Measurements from ENCODE around the gene LMNB1. TPM values are rescaled to one million over a fixed set of nuclear protein-coding genes. Genes with fewer than 3 reads are reported as not detected.
"Not testable (repeated sequence)": the region's sequence is repeated elsewhere in the genome, so short reads cannot be mapped to it uniquely, and the experiment has no call there.

Gene LMNB1
- total and polyA plus RNA-seq, 2 experiments from 2014 or later: 20.1 to 269 TPM

- no peaks in the 10 kb centered on the region for H4K20me1 ChIP-seq (replicated peaks; ENCODE audit: insufficient read depth)
- H3F3A ChIP-seq (replicated peaks; ENCODE audit: low read depth): peaks cover 12% of the 10 kb centered on the region; the same call in 1 of the 2 replicates
- DNase-seq (ENCODE audit: low spot score) (peak; percentile 43), ATAC-seq (peak; percentile 39)
- no peaks in the 10 kb centered on the region for H3K27me3 ChIP-seq (ENCODE audit: insufficient read depth)
- H3K27ac Mint-ChIP-seq: 0 out of 2 replicates have a peak overlapping the region, but pooled peaks have one; percentile 27
- peak overlapping the region; percentile 69 for H3K4me2 ChIP-seq
- peaks cover 55% of the 10 kb centered on the region for H3K4me1 Mint-ChIP-seq
- no peak overlapping the region for H3K4me3 ChIP-seq
- H3K4me1 ChIP-seq (ENCODE audit: insufficient read depth): peaks cover 46% of the 10 kb centered on the region
- TF ChIP-seq REST (IDR thresholded peaks at IDR 0.05; ENCODE audit: unreplicated experiment): no peak
- no peak for TF ChIP-seq CREB1 (CRISPR knock-in tag; IDR thresholded peaks at IDR 0.05; ENCODE audit: low read depth)
- TF ChIP-seq EZH2phosphoT487 (IDR thresholded peaks at IDR 0.05; ENCODE audit: unreplicated experiment): no peak
- no peak for TF ChIP-seq ETS1 (IDR thresholded peaks at IDR 0.05)
- no peak for TF ChIP-seq POLR2AphosphoS5 (IDR thresholded peaks at IDR 0.05; ENCODE audit: low read depth)
- peaks cover 13% of the 10 kb centered on the region for H3K27me3 Mint-ChIP-seq (ENCODE audit: insufficient read depth, low read depth, poor library complexity)
- peaks cover 19% of the 10 kb centered on the region for H3K9me3 Mint-ChIP-seq
- H3K79me2 ChIP-seq (replicated peaks; ENCODE audit: insufficient read depth): peaks cover 6% of the 10 kb centered on the region; the same call in 1 of the 2 replicates
- 0 out of 2 replicates have a peak, but pooled peaks cover 7% of the 10 kb centered on the region for H3K36me3 ChIP-seq (ENCODE audit: insufficient read depth)
- peaks cover 21% of the 10 kb centered on the region for H3K36me3 Mint-ChIP-seq (ENCODE audit: low read depth)
- H3K9me2 ChIP-seq (ENCODE audit: insufficient read depth): no peaks in the 10 kb centered on the region
- no peak overlapping the region for H3K4me3 Mint-ChIP-seq
- no peak overlapping the region for H2AFZ ChIP-seq
- peak overlapping the region; percentile 93 for H3K27ac ChIP-seq (ENCODE audit: low read depth)
These were observed 75.2 kb downstream of the LMNB1 start for GRCh38 chr5:126852091-126852571.

GRCh38 chr5:126852841-126853271 lies 75.9 kb downstream of the LMNB1 start:
- peaks cover 6% of the 10 kb centered on the region; the same call in 1 of the 2 replicates for H3K79me2 ChIP-seq (replicated peaks; ENCODE audit: insufficient read depth)
- Mint-ChIP-seq H3K27ac (0 out of 2 replicates have a peak overlapping the region, but pooled peaks have one; percentile 27), H3K36me3 (ENCODE audit: low read depth) (peaks cover 21% of the 10 kb centered on the region), H3K27me3 (ENCODE audit: insufficient read depth, low read depth, poor library complexity) (peaks cover 12% of the 10 kb centered on the region), H3K4me3 (no peak overlapping the region), H3K9me3 (peaks cover 19% of the 10 kb centered on the region), H3K4me1 (peaks cover 50% of the 10 kb centered on the region)
- H3K4me1 ChIP-seq (ENCODE audit: insufficient read depth): peaks cover 44% of the 10 kb centered on the region
- no peaks in the 10 kb centered on the region for H4K20me1 ChIP-seq (replicated peaks; ENCODE audit: insufficient read depth)
- TF ChIP-seq EZH2 (IDR thresholded peaks at IDR 0.05; ENCODE audit: low read depth, unreplicated experiment) (no peak), POLR2AphosphoS5 (IDR thresholded peaks at IDR 0.05; ENCODE audit: low read depth) (no peak)
- H3K4me3 ChIP-seq: no peak overlapping the region
- ATAC-seq (no peak), DNase-seq (ENCODE audit: low spot score) (no peak)
- H3K4me2 ChIP-seq: peak overlapping the region; percentile 69
- no peaks in the 10 kb centered on the region for H3K9me2 ChIP-seq (ENCODE audit: insufficient read depth)
- 0 out of 2 replicates have a peak, but pooled peaks cover 7% of the 10 kb centered on the region for H3K36me3 ChIP-seq (ENCODE audit: insufficient read depth)
- no peaks in the 10 kb centered on the region for H3K27me3 ChIP-seq (ENCODE audit: insufficient read depth)
- peaks cover 18% of the 10 kb centered on the region; the same call in 1 of the 2 replicates for H3F3A ChIP-seq (replicated peaks; ENCODE audit: low read depth)
- peak overlapping the region; percentile 93 for H3K27ac ChIP-seq (ENCODE audit: low read depth)
- H2AFZ ChIP-seq: no peak overlapping the region

DNA sequence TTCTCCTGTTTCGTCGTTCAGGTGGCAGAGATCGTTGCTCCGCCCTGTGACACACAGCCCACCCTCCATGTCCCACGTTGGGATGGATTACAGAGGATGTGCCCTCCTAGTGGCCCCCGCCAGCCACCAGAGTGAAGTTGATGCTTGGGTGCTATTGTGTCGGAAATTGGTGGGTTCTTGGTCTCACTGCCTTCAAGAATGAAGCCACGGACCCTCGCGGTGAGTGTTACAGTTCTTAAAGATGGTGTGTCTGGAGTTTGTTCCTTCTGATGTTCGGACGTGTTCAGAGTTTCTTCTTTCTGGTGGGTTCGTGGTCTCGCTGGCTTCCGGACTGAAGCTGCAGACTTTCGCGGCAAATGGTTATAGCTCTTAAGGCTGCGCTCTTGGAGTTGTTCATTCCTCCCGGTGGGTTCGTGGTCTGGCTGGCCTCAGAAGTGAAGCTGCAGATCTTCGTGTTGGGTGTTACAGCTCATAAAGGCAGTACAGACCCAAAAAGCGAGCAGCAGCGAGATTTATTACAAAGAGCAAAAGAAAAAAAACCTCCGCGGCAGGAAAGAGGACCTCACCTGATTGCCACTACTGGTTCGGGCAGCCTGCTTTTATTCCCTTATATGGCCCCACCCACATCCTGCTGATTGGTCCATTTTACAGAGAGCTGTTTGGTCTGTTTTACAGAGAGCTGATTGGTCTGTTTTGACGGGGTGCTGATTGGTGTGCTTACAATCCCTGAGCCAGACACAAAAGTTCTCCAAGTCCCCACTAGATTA lies 76.8 kb downstream of the LMNB1 start:
- Mint-ChIP-seq H3K9me3 (peaks cover 19% of the 10 kb centered on the region), H3K27me3 (ENCODE audit: insufficient read depth, low read depth, poor library complexity) (peaks cover 11% of the 10 kb centered on the region)
- not testable (repeated sequence) for DNase-seq (ENCODE audit: low spot score)

More for the DNA sequence above, 76.8 kb downstream of the LMNB1 start:
- H3K4me3 Mint-ChIP-seq; H3K4me2 ChIP-seq; H3K36me3 ChIP-seq (ENCODE audit: insufficient read depth); H3K4me3 ChIP-seq; H3K79me2 ChIP-seq (replicated peaks; ENCODE audit: insufficient read depth); ATAC-seq; H2AFZ ChIP-seq; H3K9me2 ChIP-seq (ENCODE audit: insufficient read depth); H3K27me3 ChIP-seq (ENCODE audit: insufficient read depth); H4K20me1 ChIP-seq (replicated peaks; ENCODE audit: insufficient read depth): not testable (repeated sequence)
- Mint-ChIP-seq H3K4me1 (peaks cover 46% of the 10 kb centered on the region), H3K36me3 (ENCODE audit: low read depth) (peaks cover 23% of the 10 kb centered on the region), H3K27ac (peak overlapping the region; percentile 55)
- Histone ChIP-seq H3K27ac (ENCODE audit: low read depth) (0 out of 2 replicates have a peak overlapping the region, but pooled peaks have one; percentile 93), H3F3A (replicated peaks; ENCODE audit: low read depth) (peaks cover 20% of the 10 kb centered on the region; the same call in 1 of the 2 replicates), H3K4me1 (ENCODE audit: insufficient read depth) (peaks cover 40% of the 10 kb centered on the region)

Data from GM23338 (cell line).